ENCODE results near the gene C7orf25.

C7orf25 gene

DNA sequence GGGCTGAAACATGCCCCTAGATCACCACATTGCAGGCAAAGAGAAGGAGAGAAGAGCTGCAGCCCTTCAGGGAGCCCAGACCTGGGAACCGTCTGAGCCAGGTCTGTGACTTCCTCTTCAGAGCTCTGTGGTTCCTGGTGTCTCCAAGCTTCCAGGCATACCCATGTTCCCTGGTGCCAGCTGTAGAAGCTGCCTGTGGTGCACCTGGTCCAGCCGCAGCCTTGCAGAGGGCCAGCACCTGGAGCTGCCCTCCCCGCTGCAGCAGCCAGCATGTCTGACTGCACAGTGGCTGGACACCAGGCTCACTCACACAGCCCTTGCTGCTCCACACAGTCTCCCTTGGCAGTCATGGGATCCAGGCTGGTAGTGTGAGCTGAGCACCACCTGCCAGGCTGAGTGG lies 33.6 kb downstream of the C7orf25 start:
- H3K18ac ChIP-seq (ENCODE audit: low read depth in 1 of 2, low read length in 2 of 2), result no peak overlapping the region
- peaks cover 11% of the 10 kb centered on the region for H3K4me1 ChIP-seq (ENCODE audit: control insufficient read depth, insufficient read depth, low read depth, low read length)
- no peak for DNase-seq
- peak overlapping the region; percentile 20 for H2AFZ ChIP-seq (ENCODE audit: low read depth, low read length)
- H4K91ac ChIP-seq (ENCODE audit: low read length), result no peak overlapping the region
- H3K27me3 ChIP-seq (ENCODE audit: control insufficient read depth in 1 of 2, insufficient read depth in 1 of 2, low read length in 2 of 2), result no peaks in the 10 kb centered on the region
- H2BK12ac ChIP-seq (ENCODE audit: low read length in 2 of 2), result peak overlapping the region in 1 of 2 experiments; percentile 37
- no peak overlapping the region for H3K23ac ChIP-seq (ENCODE audit: low read length in 2 of 2)
- no peak overlapping the region for H3K4me3 ChIP-seq (ENCODE audit: insufficient read depth in 1 of 2, low read depth in 1 of 2, low read length in 2 of 2)
- no peak overlapping the region for H3K27ac ChIP-seq (ENCODE audit: low read length, poor library complexity, severe bottlenecking)
- peak overlapping the region in 1 of 2 experiments; percentile 79 for H3K14ac ChIP-seq (ENCODE audit: low read length in 2 of 2)
- no peak overlapping the region for H2AK5ac ChIP-seq (ENCODE audit: low read length, severe bottlenecking)
- H2BK15ac ChIP-seq (ENCODE audit: low read depth, poor library complexity, severe bottlenecking), result no peak overlapping the region
- H3K79me1 ChIP-seq (replicated peaks; ENCODE audit: low read length, poor library complexity, severe bottlenecking), result peaks cover 2% of the 10 kb centered on the region
- no peak overlapping the region for H2BK120ac ChIP-seq (ENCODE audit: low read depth, low read length)
- no peak overlapping the region for H3K9ac ChIP-seq (ENCODE audit: low read length)
- no peak overlapping the region for H4K8ac ChIP-seq (ENCODE audit: low read length)
- H3K4me2 ChIP-seq (ENCODE audit: low read length, poor library complexity, severe bottlenecking), result no peak overlapping the region
- WGBS, result 88% methylated on average over 3 of the region's 3 CpGs
- H3K4ac ChIP-seq (ENCODE audit: low read depth in 1 of 2, low read length in 2 of 2), result no peak overlapping the region
- H3K36me3 ChIP-seq (ENCODE audit: control insufficient read depth in 1 of 2, insufficient read depth in 2 of 2, low read depth in 1 of 2, low read length in 2 of 2), result peaks cover 0 to 3% of the 10 kb centered on the region in 2 experiments
- H3K9me3 ChIP-seq (ENCODE audit: control insufficient read depth, low read length), result no peaks in the 10 kb centered on the region
- no peak overlapping the region for H2BK5ac ChIP-seq (ENCODE audit: low read depth, low read length, poor library complexity, severe bottlenecking)

DNA sequence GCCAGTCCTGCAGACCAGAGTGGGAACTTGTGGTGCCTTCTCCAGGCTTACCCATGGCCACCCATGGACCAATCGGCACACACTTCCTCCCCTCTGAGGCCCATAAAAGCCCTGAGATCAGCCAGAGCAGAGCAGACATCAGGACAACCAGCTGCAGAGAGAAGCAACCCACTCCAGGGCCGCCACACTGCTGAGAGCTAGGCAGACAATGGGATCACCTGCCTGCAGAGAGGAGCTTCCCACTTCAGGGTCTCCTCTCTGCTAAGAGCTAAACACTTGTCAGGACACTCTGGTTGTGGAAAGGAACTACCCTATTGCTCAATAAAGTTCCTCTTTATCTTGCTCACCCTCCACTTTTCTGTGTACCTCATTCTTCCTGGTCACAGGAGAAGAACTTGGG lies 34.0 kb downstream of the C7orf25 start:
- peaks cover 7% of the 10 kb centered on the region for H3K4me1 ChIP-seq (ENCODE audit: control insufficient read depth, insufficient read depth, low read depth, low read length)
- H2AFZ ChIP-seq (ENCODE audit: low read depth, low read length), result no peak overlapping the region
- H2BK15ac ChIP-seq (ENCODE audit: low read depth, poor library complexity, severe bottlenecking), result no peak overlapping the region
- no peak overlapping the region for H3K18ac ChIP-seq (ENCODE audit: low read depth in 1 of 2, low read length in 2 of 2)
- no peak overlapping the region for H3K14ac ChIP-seq (ENCODE audit: low read length in 2 of 2)
- no peak overlapping the region for H2AK5ac ChIP-seq (ENCODE audit: low read length, severe bottlenecking)
- H3K27ac ChIP-seq (ENCODE audit: low read length, poor library complexity, severe bottlenecking), result no peak overlapping the region
- no peak for DNase-seq
- peaks cover 0 to 3% of the 10 kb centered on the region in 2 experiments for H3K36me3 ChIP-seq (ENCODE audit: control insufficient read depth in 1 of 2, insufficient read depth in 2 of 2, low read depth in 1 of 2, low read length in 2 of 2)
- H3K27me3 ChIP-seq (ENCODE audit: control insufficient read depth in 1 of 2, insufficient read depth in 1 of 2, low read length in 2 of 2), result no peaks in the 10 kb centered on the region
- no peak overlapping the region for H2BK120ac ChIP-seq (ENCODE audit: low read depth, low read length)
- H3K4me2 ChIP-seq (ENCODE audit: low read length, poor library complexity, severe bottlenecking), result no peak overlapping the region
- no peak overlapping the region for H2BK5ac ChIP-seq (ENCODE audit: low read depth, low read length, poor library complexity, severe bottlenecking)
- WGBS, result 82% methylated on average over 2 of the region's 2 CpGs
- H3K79me1 ChIP-seq (replicated peaks; ENCODE audit: low read length, poor library complexity, severe bottlenecking), result no peaks in the 10 kb centered on the region
- H2BK12ac ChIP-seq (ENCODE audit: low read length in 2 of 2), result no peak overlapping the region
- peak overlapping the region; percentile 56 for H4K91ac ChIP-seq (ENCODE audit: low read length)
- no peaks in the 10 kb centered on the region for H3K9me3 ChIP-seq (ENCODE audit: control insufficient read depth, low read length)
- H3K9ac ChIP-seq (ENCODE audit: low read length), result no peak overlapping the region
- H3K4me3 ChIP-seq (ENCODE audit: insufficient read depth in 1 of 2, low read depth in 1 of 2, low read length in 2 of 2), result no peak overlapping the region
- no peak overlapping the region for H3K4ac ChIP-seq (ENCODE audit: low read depth in 1 of 2, low read length in 2 of 2)
- H3K23ac ChIP-seq (ENCODE audit: low read length in 2 of 2), result no peak overlapping the region
- no peak overlapping the region for H4K8ac ChIP-seq (ENCODE audit: low read length)

DNA sequence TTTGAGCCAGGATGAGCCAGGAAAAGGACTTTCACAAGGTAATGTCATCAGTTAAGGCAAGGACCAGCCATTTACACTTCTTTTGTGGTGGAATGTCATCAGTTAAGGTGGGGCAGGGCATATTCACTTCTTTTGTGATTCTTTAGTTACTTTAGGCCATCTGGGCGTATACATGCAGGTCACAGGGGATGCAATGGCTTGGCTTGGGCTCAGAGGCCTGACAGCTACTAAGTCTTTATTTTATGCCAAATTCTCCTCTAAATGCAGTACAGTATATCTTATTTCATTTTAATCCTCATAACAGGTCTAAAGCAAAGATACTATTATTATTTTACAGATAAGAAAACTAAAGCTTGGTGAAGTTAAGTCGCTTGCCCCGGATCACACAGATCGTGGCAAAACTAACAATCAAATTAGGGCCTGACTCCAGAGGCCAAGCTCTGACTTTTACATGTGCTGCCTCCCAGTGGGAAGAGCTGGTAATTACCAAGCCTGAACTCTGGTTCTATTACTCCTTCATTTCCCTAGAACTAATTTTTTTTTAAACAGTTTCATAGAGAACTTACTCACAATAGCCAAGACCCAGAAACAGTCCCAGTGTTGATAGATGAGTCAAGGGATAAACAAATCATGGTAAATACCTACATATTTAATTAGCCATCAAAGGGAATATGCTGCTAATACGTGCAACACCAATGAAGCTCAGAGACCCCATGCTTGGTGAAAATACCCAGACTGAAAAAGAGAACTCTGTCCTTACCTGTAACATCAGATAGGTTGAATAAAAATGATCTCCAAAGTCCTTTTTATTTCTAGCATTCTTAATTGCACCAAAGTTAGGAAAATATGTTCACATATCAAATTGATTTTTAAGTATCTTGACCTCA lies 35.4 kb downstream of the C7orf25 start:
- peak; percentile 68 for DNase-seq
- no peak overlapping the region for H3K14ac ChIP-seq (ENCODE audit: low read length in 2 of 2)
- WGBS, result 45% methylated on average over 5 of the region's 5 CpGs

DNA sequence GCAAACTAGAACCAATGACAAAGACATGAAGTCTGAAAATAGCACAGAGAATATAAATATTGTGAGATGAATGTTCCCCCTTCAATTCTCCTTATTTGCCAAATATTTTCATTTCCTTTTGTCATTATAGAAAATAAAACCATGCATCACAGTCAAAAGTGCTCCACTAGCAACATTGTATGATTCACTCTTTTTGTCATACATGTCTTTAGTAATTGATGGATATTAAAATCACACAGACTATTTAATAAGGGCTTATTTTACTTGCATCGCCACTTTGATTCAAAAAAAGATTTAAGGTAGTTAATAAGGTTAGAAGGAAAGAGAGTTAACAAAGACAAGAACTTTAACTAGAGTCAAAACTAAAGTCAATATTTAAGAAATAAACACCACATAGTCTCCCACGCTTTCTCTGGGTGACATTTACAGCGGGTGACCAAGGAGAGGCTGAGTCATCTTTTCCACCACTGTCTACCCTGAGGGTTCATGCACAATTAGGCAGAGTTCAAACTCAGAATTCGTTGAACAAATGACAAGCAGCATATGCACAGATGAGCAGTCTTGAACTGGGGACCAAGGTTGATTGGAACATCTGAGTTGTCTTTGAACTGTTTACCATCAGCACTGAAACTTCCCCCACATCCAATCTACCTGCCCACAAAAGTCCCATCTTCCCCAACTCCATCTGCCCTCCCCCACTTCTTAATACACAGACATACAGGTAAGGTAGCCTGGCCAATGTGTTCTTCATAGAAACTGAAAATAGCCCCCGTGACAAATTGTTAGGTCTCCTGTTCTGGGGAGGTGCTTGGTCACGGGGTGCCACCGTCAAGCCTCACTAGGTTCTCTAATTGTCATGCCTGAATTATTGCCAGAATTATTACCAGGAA lies 42.5 kb downstream of the C7orf25 start:
- Histone ChIP-seq H3K23ac (ENCODE audit: low read length in 2 of 2) (no peak overlapping the region), H4K8ac (ENCODE audit: low read length) (no peak overlapping the region), H2BK5ac (ENCODE audit: low read depth, low read length, poor library complexity, severe bottlenecking) (no peak overlapping the region), H3K9ac (ENCODE audit: low read length) (no peak overlapping the region), H4K91ac (ENCODE audit: low read length) (no peak overlapping the region), H3K27ac (ENCODE audit: low read length, poor library complexity, severe bottlenecking) (no peak overlapping the region), H2BK120ac (ENCODE audit: low read depth, low read length) (no peak overlapping the region), H3K36me3 (ENCODE audit: control insufficient read depth in 1 of 2, insufficient read depth in 2 of 2, low read depth in 1 of 2, low read length in 2 of 2) (no peaks in the 10 kb centered on the region), H2AFZ (ENCODE audit: low read depth, low read length) (peak overlapping the region; percentile 39), H3K27me3 (ENCODE audit: control insufficient read depth in 1 of 2, insufficient read depth in 1 of 2, low read length in 2 of 2) (no peaks in the 10 kb centered on the region), H3K4me1 (ENCODE audit: control insufficient read depth, insufficient read depth, low read depth, low read length) (no peaks in the 10 kb centered on the region), H3K4ac (ENCODE audit: low read depth in 1 of 2, low read length in 2 of 2) (no peak overlapping the region), H3K14ac (ENCODE audit: low read length in 2 of 2) (peak overlapping the region in 1 of 2 experiments; percentile 15), H2AK5ac (ENCODE audit: low read length, severe bottlenecking) (no peak overlapping the region), H3K9me3 (ENCODE audit: control insufficient read depth, low read length) (peaks cover 6% of the 10 kb centered on the region), H3K79me1 (replicated peaks; ENCODE audit: low read length, poor library complexity, severe bottlenecking) (no peaks in the 10 kb centered on the region), H3K4me3 (ENCODE audit: insufficient read depth in 1 of 2, low read depth in 1 of 2, low read length in 2 of 2) (no peak overlapping the region), H2BK15ac (ENCODE audit: low read depth, poor library complexity, severe bottlenecking) (no peak overlapping the region), H3K4me2 (ENCODE audit: low read length, poor library complexity, severe bottlenecking) (no peak overlapping the region), H3K18ac (ENCODE audit: low read depth in 1 of 2, low read length in 2 of 2) (no peak overlapping the region), H2BK12ac (ENCODE audit: low read length in 2 of 2) (no peak overlapping the region)
- peak; percentile 30 for DNase-seq
- 86% methylated on average over 6 of the region's 7 CpGs for WGBS

More for the DNA sequence above, 35.4 kb downstream of the C7orf25 start:
- peaks cover 3% of the 10 kb centered on the region for H3K4me1 ChIP-seq (ENCODE audit: control insufficient read depth, insufficient read depth, low read depth, low read length)
- H3K9ac ChIP-seq (ENCODE audit: low read length), result peak overlapping the region; percentile 55
- no peaks in the 10 kb centered on the region for H3K79me1 ChIP-seq (replicated peaks; ENCODE audit: low read length, poor library complexity, severe bottlenecking)
- no peak overlapping the region for H2BK12ac ChIP-seq (ENCODE audit: low read length in 2 of 2)
- H2BK120ac ChIP-seq (ENCODE audit: low read depth, low read length), result no peak overlapping the region
- no peak overlapping the region for H2AK5ac ChIP-seq (ENCODE audit: low read length, severe bottlenecking)
- no peak overlapping the region for H3K4me2 ChIP-seq (ENCODE audit: low read length, poor library complexity, severe bottlenecking)
- no peak overlapping the region for H4K91ac ChIP-seq (ENCODE audit: low read length)
- no peaks in the 10 kb centered on the region for H3K9me3 ChIP-seq (ENCODE audit: control insufficient read depth, low read length)
- H3K23ac ChIP-seq (ENCODE audit: low read length in 2 of 2), result no peak overlapping the region
- H3K4me3 ChIP-seq (ENCODE audit: insufficient read depth in 1 of 2, low read depth in 1 of 2, low read length in 2 of 2), result no peak overlapping the region
- no peak overlapping the region for H2BK5ac ChIP-seq (ENCODE audit: low read depth, low read length, poor library complexity, severe bottlenecking)
- H2AFZ ChIP-seq (ENCODE audit: low read depth, low read length), result no peak overlapping the region
- no peak overlapping the region for H3K4ac ChIP-seq (ENCODE audit: low read depth in 1 of 2, low read length in 2 of 2)
- H2BK15ac ChIP-seq (ENCODE audit: low read depth, poor library complexity, severe bottlenecking), result no peak overlapping the region
- no peak overlapping the region for H3K18ac ChIP-seq (ENCODE audit: low read depth in 1 of 2, low read length in 2 of 2)
- no peaks in the 10 kb centered on the region for H3K27me3 ChIP-seq (ENCODE audit: control insufficient read depth in 1 of 2, insufficient read depth in 1 of 2, low read length in 2 of 2)
- H4K8ac ChIP-seq (ENCODE audit: low read length), result no peak overlapping the region
- no peak overlapping the region for H3K27ac ChIP-seq (ENCODE audit: low read length, poor library complexity, severe bottlenecking)
- H3K36me3 ChIP-seq (ENCODE audit: control insufficient read depth in 1 of 2, insufficient read depth in 2 of 2, low read depth in 1 of 2, low read length in 2 of 2), result no peaks in the 10 kb centered on the region
